HG02970 (cell line): ENCODE measurements around the gene FOXJ3.

Source experiments
- ATAC-seq: cut with Tn5 transposase; IDR thresholded peaks from one replicate; pipeline ENCODE4 v1.9.1; 2021; ENCODE audit warnings: mild to moderate bottlenecking, moderate library complexity, moderate number of reproducible peaks; ENCODE audit not compliant: unreplicated experiment, low FRiP score

Gene FOXJ3

GRCh38 chr1:42313970-42314369 is 21.1 kb downstream of the FOXJ3 start:
- no peak for ATAC-seq

GRCh38 chr1:42312576-42313212 is 22.3 kb downstream of the FOXJ3 start:
- no peak for ATAC-seq

- ATAC-seq = no peak
These were observed 23.1 kb downstream of the FOXJ3 start for GRCh38 chr1:42311897-42312296.

GRCh38 chr1:42311138-42311537 is 23.9 kb downstream of the FOXJ3 start:
- no peak for ATAC-seq

- no peak for ATAC-seq
These were observed 28.1 kb downstream of the FOXJ3 start for GRCh38 chr1:42306977-42307376.

GRCh38 chr1:42305639-42306038 is 29.4 kb downstream of the FOXJ3 start:
- no peak for ATAC-seq

- ATAC-seq = no peak
These were observed 33.0 kb downstream of the FOXJ3 start for GRCh38 chr1:42302034-42302433.

GRCh38 chr1:42298520-42298919 is 36.5 kb downstream of the FOXJ3 start:
- no peak for ATAC-seq

- no peak for ATAC-seq
These were observed 39.2 kb downstream of the FOXJ3 start for GRCh38 chr1:42295816-42296215.

- ATAC-seq = no peak
These were observed 44.9 kb downstream of the FOXJ3 start for GRCh38 chr1:42290130-42290529.

- ATAC-seq = no peak
These were observed 46.6 kb downstream of the FOXJ3 start for GRCh38 chr1:42288311-42288985.

- no peak for ATAC-seq
These were observed 52.0 kb downstream of the FOXJ3 start for GRCh38 chr1:42282867-42283583.

- no peak for ATAC-seq
These were observed 52.9 kb downstream of the FOXJ3 start for GRCh38 chr1:42282024-42282579.

- no peak for ATAC-seq
These were observed 54.2 kb downstream of the FOXJ3 start for GRCh38 chr1:42280821-42281220.

- ATAC-seq = no peak
These were observed 56.0 kb downstream of the FOXJ3 start for GRCh38 chr1:42279055-42279454.

- ATAC-seq = no peak
These were observed 62.1 kb downstream of the FOXJ3 start for GRCh38 chr1:42272920-42273319.

- no peak for ATAC-seq
These were observed 67.1 kb downstream of the FOXJ3 start for GRCh38 chr1:42267904-42268303.

GRCh38 chr1:42266253-42267135 is 68.5 kb downstream of the FOXJ3 start:
- no peak for ATAC-seq

- ATAC-seq = no peak
These were observed 70.4 kb downstream of the FOXJ3 start for GRCh38 chr1:42264511-42265190.

- no peak for ATAC-seq
These were observed 72.0 kb downstream of the FOXJ3 start for GRCh38 chr1:42263019-42263418.
